Loucy (cell line): Measurements from ENCODE around the gene SH2D3C.

Experiments
- H2AFZ ChIP-seq: fragments of 200-600 bp; sonication (generic); 2 replicates; pipeline ENCODE4 v1.6.0; 2016; ENCODE audit warnings: antibody characterized with exemption, mild to moderate bottlenecking, low read length, moderate library complexity
- H3F3A ChIP-seq: fragments of 200-600 bp; 2 replicates; pipeline ENCODE4 v1.6.0; 2016; ENCODE audit warnings: antibody characterized with exemption, low read depth, mild to moderate bottlenecking
- H3K27me3 ChIP-seq: fragments of 200-600 bp; sonication (generic); 2 replicates; pipeline ENCODE4 v1.6.1; 2014; ENCODE audit warnings: low read length, mild to moderate bottlenecking; ENCODE audit not compliant: insufficient read depth, poor library complexity, severe bottlenecking
- H3K36me3 ChIP-seq: fragments of 200-600 bp; sonication (generic); 2 replicates; pipeline ENCODE4 v1.6.1; 2016; ENCODE audit warnings: low read length; ENCODE audit not compliant: insufficient read depth
- H3K4me1 ChIP-seq: fragments of 200-600 bp; sonication (generic); 2 replicates; pipeline ENCODE4 v1.5.1; 2014; ENCODE audit warnings: low read length, mild to moderate bottlenecking; ENCODE audit not compliant: insufficient read depth, poor library complexity, severe bottlenecking
- H3K4me2 ChIP-seq: fragments of 200-600 bp; sonication (generic); 2 replicates; pipeline ENCODE4 v1.6.0; 2014; ENCODE audit warnings: antibody characterized with exemption, low read length, low read depth, mild to moderate bottlenecking; ENCODE audit not compliant: poor library complexity, severe bottlenecking
- H3K4me3 ChIP-seq: fragments of 200-600 bp; sonication (generic); 2 replicates; pipeline ENCODE4 v1.5.1; 2014; ENCODE audit warnings: low read length, mild to moderate bottlenecking, mixed read lengths; ENCODE audit not compliant: poor library complexity, severe bottlenecking
- H3K79me2 ChIP-seq: fragments of 200-600 bp; sonication (generic); 2 replicates; pipeline ENCODE4 v1.6.1; 2014; ENCODE audit warnings: low read length; ENCODE audit not compliant: insufficient read depth
- H3K9ac ChIP-seq: fragments of 200-600 bp; sonication (generic); 2 replicates; pipeline ENCODE4 v1.6.0; 2014; ENCODE audit warnings: mild to moderate bottlenecking, low read depth, low read length, moderate library complexity; ENCODE audit not compliant: poor library complexity, severe bottlenecking
- H3K9me2 ChIP-seq: fragments of 200-600 bp; sonication (generic); replicated peaks from 2 replicates; pipeline ENCODE4 v1.6.1; 2016; ENCODE audit warnings: low read depth, low read length, mixed read lengths
- H3K9me3 ChIP-seq: fragments of 200-600 bp; sonication (generic); 2 replicates; pipeline ENCODE4 v1.6.1; 2014; ENCODE audit warnings: mild to moderate bottlenecking, antibody characterized with exemption, low read length, low read depth; ENCODE audit not compliant: insufficient read depth
- H4K20me1 ChIP-seq: fragments of 200-600 bp; sonication (generic); 2 replicates; pipeline ENCODE4 v1.6.0; 2014; ENCODE audit warnings: antibody characterized with exemption, low read length, mild to moderate bottlenecking; ENCODE audit not compliant: insufficient read depth, poor library complexity, severe bottlenecking
- CTCF ChIP-seq: fragments of 200-600 bp; sonication (generic); conservative IDR thresholded peaks from 2 replicates; pipeline ENCODE4 v1.5.1; 2014; ENCODE audit warnings: mild to moderate bottlenecking, antibody characterized with exemption, low read length
- EZH2phosphoT487 ChIP-seq: fragments of 200-600 bp; IDR thresholded peaks from 2 replicates; pipeline ENCODE4 v1.6.1; 2018; ENCODE audit warnings: antibody characterized with exemption, mild to moderate bottlenecking, moderate library complexity, borderline replicate concordance

The SH2D3C gene

DNA sequence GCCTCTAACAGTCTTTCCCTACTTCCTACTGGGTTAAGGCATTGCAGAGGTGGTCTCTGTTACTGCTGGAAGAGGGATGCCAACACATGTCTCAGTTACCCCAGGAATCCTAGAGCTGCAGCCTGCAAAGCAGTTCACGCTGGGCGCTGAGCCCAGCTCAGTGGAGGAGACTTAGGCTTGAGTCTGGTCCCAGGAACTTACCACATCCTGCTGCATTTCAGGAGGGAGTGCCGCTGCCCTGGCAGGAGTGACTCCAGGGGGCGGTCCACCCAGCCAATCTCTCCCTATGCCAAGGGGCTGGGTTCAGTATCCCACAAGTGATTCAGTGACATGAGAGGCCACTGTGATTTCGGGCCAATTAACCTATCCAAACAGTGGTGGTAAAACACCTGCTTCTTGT is 55.0 kb downstream of the SH2D3C start:
- H3K4me2 ChIP-seq, result no peak overlapping the region

DNA sequence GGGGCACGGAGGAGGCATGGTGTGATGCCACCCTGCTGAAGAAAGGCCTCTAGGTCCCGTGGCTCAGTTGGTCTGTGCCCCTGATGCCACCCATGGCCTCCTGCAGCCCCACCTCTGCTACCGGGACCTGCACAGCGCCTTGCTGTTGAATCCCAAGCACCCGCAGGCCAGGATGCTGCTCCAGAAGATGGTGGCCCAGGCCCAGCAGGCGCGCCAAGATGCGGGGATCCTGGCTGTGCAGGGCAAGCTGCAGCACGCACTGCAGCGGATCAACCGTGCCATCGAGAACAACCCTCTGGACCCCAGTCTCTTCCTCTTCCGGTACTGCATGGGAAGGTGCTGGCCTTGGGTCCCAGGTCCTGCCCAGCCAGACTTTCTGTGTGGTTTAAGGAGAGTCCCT is 55.5 kb downstream of the SH2D3C start:
- H3K27me3 ChIP-seq, result no peaks in the 10 kb centered on the region
- H3K9me3 ChIP-seq, result no peaks in the 10 kb centered on the region
- H3K79me2 ChIP-seq, result no peaks in the 10 kb centered on the region
- no peaks in the 10 kb centered on the region for H4K20me1 ChIP-seq
- peaks cover 15% of the 10 kb centered on the region for H3K4me1 ChIP-seq
- no peak overlapping the region for H3K9ac ChIP-seq
- H3K36me3 ChIP-seq, result no peaks in the 10 kb centered on the region
- H2AFZ ChIP-seq, result no peak overlapping the region
- no peak overlapping the region for H3K4me2 ChIP-seq
- no peak for TF ChIP-seq CTCF
- no peak overlapping the region for H3K4me3 ChIP-seq
- H3K9me2 ChIP-seq, result no peaks in the 10 kb centered on the region
- no peaks in the 10 kb centered on the region for H3F3A ChIP-seq

More for the DNA sequence above, 55.0 kb downstream of the SH2D3C start:
- peaks cover 15% of the 10 kb centered on the region for H3K4me1 ChIP-seq
- TF ChIP-seq EZH2phosphoT487 (no peak), CTCF (no peak)
- H3K4me3 ChIP-seq, result no peak overlapping the region
- H4K20me1 ChIP-seq, result no peaks in the 10 kb centered on the region
- no peaks in the 10 kb centered on the region for H3K27me3 ChIP-seq
- H3K9me3 ChIP-seq, result no peaks in the 10 kb centered on the region
- H3K36me3 ChIP-seq, result no peaks in the 10 kb centered on the region
- no peaks in the 10 kb centered on the region for H3F3A ChIP-seq
- H3K79me2 ChIP-seq, result no peaks in the 10 kb centered on the region
- no peak overlapping the region for H3K9ac ChIP-seq
- no peaks in the 10 kb centered on the region for H3K9me2 ChIP-seq
- no peak overlapping the region for H2AFZ ChIP-seq

- peaks cover 15% of the 10 kb centered on the region for H3K4me1 ChIP-seq
- no peaks in the 10 kb centered on the region for H3K9me3 ChIP-seq
- no peaks in the 10 kb centered on the region for H3K79me2 ChIP-seq
- H3K9me2 ChIP-seq, result no peaks in the 10 kb centered on the region
- H3K27me3 ChIP-seq, result no peaks in the 10 kb centered on the region
- H2AFZ ChIP-seq, result no peak overlapping the region
- no peak overlapping the region for H3K4me3 ChIP-seq
- H3K36me3 ChIP-seq, result no peaks in the 10 kb centered on the region
- no peak overlapping the region for H3K4me2 ChIP-seq
- H3F3A ChIP-seq, result no peaks in the 10 kb centered on the region
- H3K9ac ChIP-seq, result no peak overlapping the region
- TF ChIP-seq CTCF (no peak), EZH2phosphoT487 (no peak)
- no peaks in the 10 kb centered on the region for H4K20me1 ChIP-seq
Observed at GRCh38 chr9:127722055-127722745, 56.3 kb downstream of the SH2D3C start.
